ENCODE results near the gene BCR. TPM values are rescaled to one million over a fixed set of nuclear protein-coding genes. Genes with fewer than 3 reads are reported as not detected.

BCR gene
- total and polyA plus RNA-seq, 2 of the 4 experiments (the other 2 are of a cell fraction): 28.9 to 44.6 TPM

GRCh38 chr22:23131931-23132330, 48.4 kb upstream of the BCR start:
- Histone ChIP-seq H3K9me1 (ENCODE audit: insufficient read depth, low read length) (no peaks in the 10 kb centered on the region), H4K8ac (ENCODE audit: low read depth in 2 of 2, low read length in 2 of 2) (no peak overlapping the region), H4K20me1 (ENCODE audit: insufficient read depth, low read length) (no peaks in the 10 kb centered on the region), H3K36me3 (ENCODE audit: control insufficient read depth, insufficient read depth, low read length) (no peaks in the 10 kb centered on the region), H3K9ac (ENCODE audit: low read depth, low read length) (no peak overlapping the region), H4K5ac (ENCODE audit: low read depth, low read length) (no peak overlapping the region), H4K91ac (ENCODE audit: insufficient read depth, low read depth, low read length) (no peak overlapping the region), H3K14ac (replicated peaks; ENCODE audit: low read depth, low read length) (no peak overlapping the region), H3K4me1 (ENCODE audit: control insufficient read depth, insufficient read depth, low read length) (peaks cover 3% of the 10 kb centered on the region; the same call in 1 of the 2 replicates), H2AK5ac (ENCODE audit: low read depth, low read length) (no peak overlapping the region), H3K4ac (ENCODE audit: low read depth, low read length) (no peak overlapping the region), H3K9me3 (ENCODE audit: control insufficient read depth, insufficient read depth, low read length) (no peaks in the 10 kb centered on the region), H3K18ac (ENCODE audit: low read depth, low read length) (no peak overlapping the region), H2AFZ (replicated peaks; ENCODE audit: low read length, poor library complexity) (no peak overlapping the region), H3K79me1 (ENCODE audit: low read depth in 1 of 2, low read length in 2 of 2) (no peaks in the 10 kb centered on the region), H3K4me2 (ENCODE audit: low read depth, low read length) (no peak overlapping the region), H3K23ac (ENCODE audit: low read depth, low read length) (no peak overlapping the region), H2BK15ac (ENCODE audit: low read depth, low read length) (no peak overlapping the region), H2BK20ac (ENCODE audit: low read depth, low read length) (no peak overlapping the region), H2BK5ac (ENCODE audit: low read depth, low read length, poor library complexity, severe bottlenecking) (no peak overlapping the region), H2AK9ac (replicated peaks; ENCODE audit: low read depth, low read length, poor library complexity) (no peak overlapping the region), H2BK120ac (ENCODE audit: low read depth, low read length) (no peak overlapping the region), H3K27ac (ENCODE audit: insufficient read depth, low read length) (no peak overlapping the region), H3K27me3 (ENCODE audit: control insufficient read depth, insufficient read depth, low read length) (peaks cover 20% of the 10 kb centered on the region), H3K56ac (ENCODE audit: extremely low read depth, insufficient read depth, low read length) (no peak overlapping the region), H3K4me3 (ENCODE audit: insufficient read depth, low read depth, low read length) (no peak overlapping the region)
- dilution Hi-C loops (cut with HindIII; ENCODE audit: low sequenced_read_pairs, unreplicated experiment) (no loop called here), intact Hi-C loops (cut with micrococcal nuclease) (loop anchor here (10.0 kb wide), 1 partner anchor 667 kb away; no protein-coding TSS in a partner anchor), in situ Hi-C loops (cut with MboI; ENCODE audit: low sequenced_read_pairs) (no loop called here)
- WGBS, 2 experiments (ENCODE audit: extremely low coverage in 2 of 2, insufficient read length in 1 of 2): 83% methylated on average over 1 of the region's 6 CpGs; no CpG with 5 or more reads in 1 of the 2 experiments
- BruUV-seq (replicated peaks): no TSS peak
- ChIA-PET CTCF (interaction anchor here (1.0 to 1.5 kb wide), 3 partner anchors 172 to 254 kb away, joined by 3 to 5 read pairs (median 3); no protein-coding TSS in a partner anchor), POLR2A (ENCODE audit: unreplicated experiment) (no interaction called here)
- DNase-seq: no peak
- no peak for ATAC-seq (ENCODE audit: low read depth)
- no peak for TF ChIP-seq MAFK (IDR thresholded peaks at IDR 0.05; ENCODE audit: low read depth, low read length)
- TF ChIP-seq CHD1 (IDR thresholded peaks at IDR 0.05; ENCODE audit: low read depth, low read length): no peak
- TF ChIP-seq BHLHE40 (IDR thresholded peaks at IDR 0.05; ENCODE audit: low read depth, low read length): no peak
- TF ChIP-seq FOS (IDR thresholded peaks at IDR 0.05; ENCODE audit: low read depth, low read length): no peak
- no peak for TF ChIP-seq ELK1 (IDR thresholded peaks at IDR 0.05; ENCODE audit: borderline replicate concordance, low read depth, low read length)
- no peak for TF ChIP-seq MAZ (IDR thresholded peaks at IDR 0.05; ENCODE audit: borderline replicate concordance, low read depth, low read length)

Data from IMR-90 (cell line).